HG02678 (cell line): ENCODE data around the gene FAM177A1.
A peak's percentile ranks its signal among the peaks of the same experiment; 100 is the strongest.

Experiments used
- ATAC-seq: cut with Tn5 transposase; IDR thresholded peaks from one replicate; pipeline ENCODE4 v1.9.1; 2021; ENCODE audit warnings: mild to moderate bottlenecking, moderate library complexity; ENCODE audit not compliant: unreplicated experiment

The FAM177A1 gene

GRCh38 chr14:35122696-35123387 lies 76.8 kb downstream of the FAM177A1 start:
- peak; percentile 4 for ATAC-seq

- ATAC-seq, result no peak
These were observed 77.3 kb downstream of the FAM177A1 start for GRCh38 chr14:35123388-35123703.

- no peak for ATAC-seq
These were observed 78.1 kb downstream of the FAM177A1 start for GRCh38 chr14:35124127-35124526.
